ENCODE measurements around the gene CBR3. TPM values are rescaled to one million over a fixed set of nuclear protein-coding genes. Genes with fewer than 3 reads are reported as not detected.
"Not testable (repeated sequence)": the region's sequence is repeated elsewhere in the genome, so short reads cannot be mapped to it uniquely, and the experiment has no call there.

CBR3 gene
- total RNA-seq, 1 donor from 2014 or later = 2.8 TPM

DNA sequence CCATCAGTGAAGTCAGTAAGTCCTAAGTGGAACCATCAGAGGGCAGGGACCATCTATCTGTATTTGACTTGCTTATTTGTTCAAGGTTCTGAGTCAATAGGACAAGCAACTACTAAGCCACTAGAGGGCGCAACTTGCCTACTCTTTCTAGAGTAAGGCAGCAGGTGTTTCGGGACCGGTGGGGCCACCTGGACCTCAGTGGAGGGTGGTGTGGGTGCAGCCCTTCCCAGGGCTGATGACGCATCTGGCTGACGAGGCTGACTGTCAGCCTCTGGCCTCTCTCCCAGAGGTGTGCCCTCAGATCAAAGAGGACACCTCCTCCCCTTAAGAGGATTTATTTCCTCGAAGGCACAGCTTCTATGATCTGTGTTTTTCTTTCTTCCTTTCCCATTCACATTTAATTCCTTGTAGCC lies 6.6 kb downstream of the CBR3 start:
- no peak for FAIRE-seq
- Mint-ChIP-seq H3K4me1 (ENCODE audit: low read depth, unreplicated experiment) (no peaks in the 10 kb centered on the region), H3K4me3 (ENCODE audit: unreplicated experiment) (no peak overlapping the region), H3K27ac (ENCODE audit: unreplicated experiment) (no peak overlapping the region), H3K27me3 (ENCODE audit: low read depth, unreplicated experiment) (peaks cover 10% of the 10 kb centered on the region), H3K9me3 (ENCODE audit: unreplicated experiment) (no peaks in the 10 kb centered on the region), H3K36me3 (ENCODE audit: low read depth, unreplicated experiment) (peaks cover 5% of the 10 kb centered on the region)
- H2AFZ ChIP-seq (ENCODE audit: low read depth, low read length) = no peak overlapping the region
- H3K4me1 ChIP-seq (ENCODE audit: insufficient read depth, low read length) = peaks cover 3% of the 10 kb centered on the region
- no peaks in the 10 kb centered on the region for H3K9me3 ChIP-seq (ENCODE audit: insufficient read depth, low read depth, low read length)
- peaks cover under 1% of the 10 kb centered on the region for H3K79me2 ChIP-seq (ENCODE audit: insufficient read depth, low read length)
- peak; percentile 65 for DNase-seq (ENCODE audit: low read depth)
- TF ChIP-seq, protein P1, sequence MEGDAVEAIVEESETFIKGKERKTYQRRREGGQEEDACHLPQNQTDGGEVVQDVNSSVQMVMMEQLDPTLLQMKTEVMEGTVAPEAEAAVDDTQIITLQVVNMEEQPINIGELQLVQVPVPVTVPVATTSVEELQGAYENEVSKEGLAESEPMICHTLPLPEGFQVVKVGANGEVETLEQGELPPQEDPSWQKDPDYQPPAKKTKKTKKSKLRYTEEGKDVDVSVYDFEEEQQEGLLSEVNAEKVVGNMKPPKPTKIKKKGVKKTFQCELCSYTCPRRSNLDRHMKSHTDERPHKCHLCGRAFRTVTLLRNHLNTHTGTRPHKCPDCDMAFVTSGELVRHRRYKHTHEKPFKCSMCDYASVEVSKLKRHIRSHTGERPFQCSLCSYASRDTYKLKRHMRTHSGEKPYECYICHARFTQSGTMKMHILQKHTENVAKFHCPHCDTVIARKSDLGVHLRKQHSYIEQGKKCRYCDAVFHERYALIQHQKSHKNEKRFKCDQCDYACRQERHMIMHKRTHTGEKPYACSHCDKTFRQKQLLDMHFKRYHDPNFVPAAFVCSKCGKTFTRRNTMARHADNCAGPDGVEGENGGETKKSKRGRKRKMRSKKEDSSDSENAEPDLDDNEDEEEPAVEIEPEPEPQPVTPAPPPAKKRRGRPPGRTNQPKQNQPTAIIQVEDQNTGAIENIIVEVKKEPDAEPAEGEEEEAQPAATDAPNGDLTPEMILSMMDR (IDR thresholded peaks at IDR 0.05; ENCODE audit: insufficient read depth, low read depth, low read length) = peak; percentile 87
- no peak for TF ChIP-seq EZH2 (IDR thresholded peaks at IDR 0.05; ENCODE audit: insufficient read depth, low read length)
- no peaks in the 10 kb centered on the region for H4K20me1 ChIP-seq (ENCODE audit: insufficient read depth, low read length)
- no peak overlapping the region for H3K4me2 ChIP-seq (ENCODE audit: low read length)
- no peak overlapping the region for H3K27ac ChIP-seq (ENCODE audit: low read depth, low read length)
- no peak overlapping the region for H3K4me3 ChIP-seq (ENCODE audit: insufficient read depth, low read depth, low read length)
- no peaks in the 10 kb centered on the region for H3K27me3 ChIP-seq (ENCODE audit: insufficient read depth, low read length)
- H3K9ac ChIP-seq (ENCODE audit: low read length) = no peak overlapping the region
- H3K36me3 ChIP-seq (ENCODE audit: insufficient read depth, low read length) = peaks cover 2% of the 10 kb centered on the region

DNA sequence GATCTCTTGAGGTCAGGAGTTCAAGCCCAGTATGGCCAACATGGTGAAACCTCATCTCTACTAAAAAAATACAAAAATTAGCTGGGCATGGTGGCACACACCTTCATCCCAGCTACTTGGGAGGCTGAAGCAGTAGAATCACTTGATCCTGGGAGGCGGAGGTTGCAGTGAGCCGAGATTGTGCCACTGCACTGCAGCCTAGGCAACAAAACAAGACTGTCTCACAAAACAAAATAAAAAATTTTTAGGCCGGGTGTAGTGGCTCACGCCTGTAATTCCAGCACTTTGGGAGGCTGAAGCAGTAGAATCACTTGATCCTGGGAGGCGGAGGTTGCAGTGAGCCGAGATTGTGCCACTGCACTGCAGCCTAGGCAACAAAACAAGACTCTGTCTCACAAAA lies 9.4 kb downstream of the CBR3 start:
- not testable (repeated sequence) for H3K9me3 ChIP-seq (ENCODE audit: insufficient read depth, low read depth, low read length); H3K27ac ChIP-seq (ENCODE audit: low read depth, low read length); H3K4me3 Mint-ChIP-seq (ENCODE audit: unreplicated experiment); H3K4me2 ChIP-seq (ENCODE audit: low read length); DNase-seq (ENCODE audit: low read depth); H3K27ac Mint-ChIP-seq (ENCODE audit: unreplicated experiment); H4K20me1 ChIP-seq (ENCODE audit: insufficient read depth, low read length); H3K27me3 Mint-ChIP-seq (ENCODE audit: low read depth, unreplicated experiment); H3K27me3 ChIP-seq (ENCODE audit: insufficient read depth, low read length); H3K4me1 ChIP-seq (ENCODE audit: insufficient read depth, low read length); H3K4me1 Mint-ChIP-seq (ENCODE audit: low read depth, unreplicated experiment); H3K4me3 ChIP-seq (ENCODE audit: insufficient read depth, low read depth, low read length); FAIRE-seq; H3K36me3 Mint-ChIP-seq (ENCODE audit: low read depth, unreplicated experiment); H3K9ac ChIP-seq (ENCODE audit: low read length); H3K79me2 ChIP-seq (ENCODE audit: insufficient read depth, low read length); H2AFZ ChIP-seq (ENCODE audit: low read depth, low read length); H3K36me3 ChIP-seq (ENCODE audit: insufficient read depth, low read length); H3K9me3 Mint-ChIP-seq (ENCODE audit: unreplicated experiment)

DNA sequence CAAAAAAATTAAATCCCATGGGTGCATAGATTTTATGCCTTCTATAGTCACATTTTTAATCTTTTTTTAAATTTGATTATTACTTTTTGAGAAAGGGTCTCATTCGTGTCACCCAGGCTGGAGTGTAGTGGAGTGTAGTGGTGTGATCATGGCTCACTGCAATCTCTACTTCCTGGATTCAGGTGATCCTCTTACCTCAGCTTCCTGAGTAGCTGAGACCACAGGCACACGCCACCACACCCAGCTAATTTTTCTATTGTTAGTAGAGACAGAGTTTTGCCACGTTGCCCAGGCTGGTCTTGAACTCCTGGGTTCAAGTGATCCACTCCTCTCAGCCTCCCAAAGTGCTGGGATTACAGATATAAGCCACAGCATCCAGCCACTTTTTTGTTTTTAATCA lies 10.4 kb downstream of the CBR3 start:
- H3K4me1 Mint-ChIP-seq (ENCODE audit: low read depth, unreplicated experiment) = peaks cover 3% of the 10 kb centered on the region
- TF ChIP-seq, protein P1 (IDR thresholded peaks at IDR 0.05; ENCODE audit: insufficient read depth, low read depth, low read length) = no peak
- FAIRE-seq = no peak

More for the DNA sequence above, 10.4 kb downstream of the CBR3 start:
- no peaks in the 10 kb centered on the region for H3K9me3 ChIP-seq (ENCODE audit: insufficient read depth, low read depth, low read length)
- H3K4me3 ChIP-seq (ENCODE audit: insufficient read depth, low read depth, low read length) = no peak overlapping the region
- Mint-ChIP-seq H3K27ac (ENCODE audit: unreplicated experiment) (no peak overlapping the region), H3K36me3 (ENCODE audit: low read depth, unreplicated experiment) (peaks cover 4% of the 10 kb centered on the region), H3K4me3 (ENCODE audit: unreplicated experiment) (no peak overlapping the region), H3K27me3 (ENCODE audit: low read depth, unreplicated experiment) (no peaks in the 10 kb centered on the region), H3K9me3 (ENCODE audit: unreplicated experiment) (no peaks in the 10 kb centered on the region)
- no peak overlapping the region for H3K4me2 ChIP-seq (ENCODE audit: low read length)
- no peaks in the 10 kb centered on the region for H4K20me1 ChIP-seq (ENCODE audit: insufficient read depth, low read length)
- H3K27ac ChIP-seq (ENCODE audit: low read depth, low read length) = no peak overlapping the region
- no peaks in the 10 kb centered on the region for H3K79me2 ChIP-seq (ENCODE audit: insufficient read depth, low read length)
- H3K9ac ChIP-seq (ENCODE audit: low read length) = no peak overlapping the region
- peaks cover 6% of the 10 kb centered on the region for H3K4me1 ChIP-seq (ENCODE audit: insufficient read depth, low read length)
- no peak for DNase-seq (ENCODE audit: low read depth)
- no peaks in the 10 kb centered on the region for H3K36me3 ChIP-seq (ENCODE audit: insufficient read depth, low read length)
- H2AFZ ChIP-seq (ENCODE audit: low read depth, low read length) = no peak overlapping the region
- H3K27me3 ChIP-seq (ENCODE audit: insufficient read depth, low read length) = no peaks in the 10 kb centered on the region
